HG03135 (cell line): Measurements from ENCODE around the gene LLCFC1.

Source experiments
- ATAC-seq: cut with Tn5 transposase; IDR thresholded peaks from one replicate; pipeline ENCODE4 v1.9.1; 2021; ENCODE audit warnings: mild to moderate bottlenecking, moderate library complexity; ENCODE audit not compliant: unreplicated experiment

The LLCFC1 gene

GRCh38 chr7:142939226-142939910 lies at the start of gene LLCFC1:
LLCFC1 (plus strand) TSS chr7:142939484; CDS start chr7:142939622, 138 bp downstream.
- no peak for ATAC-seq

DNA sequence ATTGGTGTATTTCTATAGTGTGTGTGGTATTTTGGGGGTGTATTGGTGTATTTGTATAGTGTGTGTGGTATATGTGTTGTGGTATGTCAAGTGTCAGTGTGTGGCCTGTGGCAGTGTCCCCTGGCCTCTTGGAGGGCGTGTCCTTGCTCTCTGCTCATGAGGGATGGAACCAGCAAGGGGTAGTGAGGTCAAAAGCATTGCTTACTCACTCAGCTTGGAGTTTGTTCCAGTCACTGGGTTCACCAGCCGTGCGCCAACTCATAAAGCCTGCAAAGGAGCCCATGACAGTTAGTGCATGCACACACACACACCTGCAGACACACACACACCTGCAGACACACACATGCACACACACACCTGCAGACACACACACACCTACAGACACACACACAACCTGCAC lies 49.5 kb upstream of the LLCFC1 start:
- ATAC-seq: no peak

GRCh38 chr7:142890874-142891485 lies 48.3 kb upstream of the LLCFC1 start:
- ATAC-seq: no peak

DNA sequence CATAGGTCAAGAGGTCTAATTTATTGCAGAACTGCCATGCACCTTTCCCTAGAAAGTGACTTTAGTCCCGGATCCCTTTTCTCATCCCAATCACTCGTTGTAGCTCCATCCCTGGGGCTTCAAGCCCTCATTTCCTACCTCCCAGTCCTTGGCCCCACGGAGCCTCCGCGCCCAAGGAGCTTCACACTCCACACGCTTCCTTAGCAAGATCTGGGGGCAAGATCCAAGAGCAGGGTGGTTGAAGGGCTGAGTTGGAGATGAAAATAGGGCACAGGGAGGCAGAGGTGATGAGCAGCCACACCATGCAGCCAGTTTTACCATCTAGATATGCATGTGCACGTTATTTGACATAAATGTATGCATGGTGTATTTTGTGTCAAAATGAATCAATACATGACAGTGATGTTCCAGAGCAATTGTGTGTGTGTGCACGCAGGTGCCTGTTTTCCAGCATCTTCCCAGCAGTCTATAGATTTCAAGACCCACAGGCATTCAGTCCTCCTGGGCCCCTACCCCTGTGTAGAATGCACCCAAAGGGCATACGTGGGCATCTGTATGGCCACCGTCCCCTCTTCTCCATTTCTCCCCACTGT lies 47.7 kb upstream of the LLCFC1 start:
- ATAC-seq: no peak

- ATAC-seq: no peak
Measured at GRCh38 chr7:142892951-142893350, 46.3 kb upstream of the LLCFC1 start.

DNA sequence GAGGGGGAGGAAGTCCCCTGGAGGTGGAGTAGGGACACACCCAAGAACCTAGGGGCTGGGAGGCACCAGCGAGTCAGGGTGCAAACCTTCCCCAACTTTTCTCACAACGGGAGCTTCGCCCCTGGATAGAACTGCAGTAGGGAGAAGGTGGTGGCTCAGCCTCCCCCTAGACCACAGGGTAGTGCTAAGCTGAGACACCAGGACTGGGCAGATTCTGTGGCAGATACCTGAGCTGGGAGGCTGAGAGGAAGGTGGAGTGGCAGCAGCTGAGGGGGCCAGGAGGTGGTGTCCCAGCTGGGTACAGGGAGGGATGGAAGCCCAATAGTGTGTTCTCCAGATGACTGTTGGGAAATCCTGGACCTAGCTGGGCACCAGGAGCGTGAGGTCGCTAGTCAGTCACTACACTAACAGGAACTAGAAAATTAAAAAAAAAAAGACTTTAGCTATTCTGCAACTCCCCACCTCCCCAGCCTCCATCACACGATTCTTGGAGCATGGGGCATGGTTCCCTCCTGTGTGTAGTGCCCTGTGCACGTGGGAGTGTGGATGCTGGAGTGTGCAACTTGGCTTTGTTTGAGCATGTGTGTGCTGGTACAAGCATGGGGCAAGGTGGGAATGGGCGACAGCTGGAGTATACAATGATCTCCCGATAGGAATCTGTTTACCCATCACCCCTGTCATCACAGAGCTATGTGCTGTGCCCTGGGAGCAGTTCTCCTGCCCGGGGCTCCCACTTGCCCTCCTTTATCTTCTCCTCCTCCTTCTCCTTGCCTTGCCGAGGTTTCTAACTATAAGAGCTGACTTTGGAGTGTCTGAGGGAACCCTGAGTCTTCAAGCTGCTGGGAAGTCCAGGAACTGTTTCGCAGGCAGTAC lies 44.9 kb upstream of the LLCFC1 start:
- ATAC-seq: no peak

GRCh38 chr7:142894985-142895593 lies 44.2 kb upstream of the LLCFC1 start:
- no peak for ATAC-seq

- no peak for ATAC-seq
Measured at GRCh38 chr7:142896151-142896550, 43.1 kb upstream of the LLCFC1 start.

GRCh38 chr7:142896741-142897379 lies 42.4 kb upstream of the LLCFC1 start:
- ATAC-seq: no peak

GRCh38 chr7:142897691-142898090 lies 41.6 kb upstream of the LLCFC1 start:
- ATAC-seq: no peak

- ATAC-seq: no peak
Measured at GRCh38 chr7:142898377-142899170, 40.7 kb upstream of the LLCFC1 start.

GRCh38 chr7:142899661-142900060 lies 39.6 kb upstream of the LLCFC1 start:
- ATAC-seq: no peak

DNA sequence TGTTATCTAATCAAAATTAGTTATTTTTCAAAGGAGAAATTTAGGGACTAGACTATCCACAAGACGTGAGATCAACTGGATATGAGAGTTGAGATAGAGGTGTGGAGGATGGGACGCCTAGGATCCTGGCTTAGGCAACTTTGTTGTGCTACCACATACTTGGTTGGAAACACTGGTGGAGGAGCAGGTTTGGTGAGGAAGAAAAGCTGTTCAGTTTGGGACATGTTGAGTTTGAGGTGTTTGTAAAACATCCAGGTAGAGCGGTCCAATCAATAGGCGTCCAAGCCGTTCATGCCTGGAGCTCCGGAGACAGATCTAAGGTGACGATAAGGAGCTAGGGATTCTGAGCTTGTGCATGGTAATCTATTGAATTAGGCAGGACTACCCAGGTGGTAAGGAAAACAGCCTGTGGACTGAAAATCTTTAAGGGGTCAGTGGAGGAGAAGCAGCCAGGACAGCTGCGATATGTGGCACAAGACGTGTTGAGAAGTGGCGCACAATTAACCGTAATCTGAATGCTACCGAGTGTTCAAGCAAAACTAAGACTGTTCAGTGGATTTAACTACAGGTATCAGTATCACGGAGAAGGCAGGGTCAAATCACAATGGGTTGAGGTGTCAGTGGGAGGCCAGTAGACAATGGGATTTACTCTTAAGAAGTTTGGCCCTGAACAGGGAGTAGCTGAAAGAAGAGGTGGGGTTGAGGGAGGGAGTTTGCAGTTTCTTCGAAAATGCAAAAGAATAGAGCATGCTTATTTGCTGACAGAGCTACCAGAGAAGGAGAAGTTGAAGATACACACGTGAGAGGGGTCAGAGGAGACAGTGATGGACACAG lies 37.6 kb upstream of the LLCFC1 start:
- no peak for ATAC-seq

DNA sequence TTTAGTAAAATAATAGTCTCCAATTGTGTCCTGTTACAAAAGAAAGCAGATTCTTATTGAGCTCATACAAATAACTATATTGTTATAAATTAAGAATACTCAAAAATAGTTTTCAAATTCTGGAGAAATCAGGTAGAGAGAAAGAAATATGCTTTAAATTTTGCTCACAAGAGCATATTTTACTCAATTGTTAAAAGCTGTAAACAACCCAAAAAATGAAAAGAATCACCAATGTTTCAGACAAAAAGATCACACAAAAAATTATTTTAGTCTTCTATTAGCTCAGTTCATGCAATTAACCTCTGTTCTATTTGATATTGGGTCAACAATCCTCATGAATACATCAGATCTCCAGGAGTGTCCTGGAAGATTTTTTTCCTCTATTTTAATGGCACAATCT lies 35.2 kb upstream of the LLCFC1 start:
- no peak for ATAC-seq

DNA sequence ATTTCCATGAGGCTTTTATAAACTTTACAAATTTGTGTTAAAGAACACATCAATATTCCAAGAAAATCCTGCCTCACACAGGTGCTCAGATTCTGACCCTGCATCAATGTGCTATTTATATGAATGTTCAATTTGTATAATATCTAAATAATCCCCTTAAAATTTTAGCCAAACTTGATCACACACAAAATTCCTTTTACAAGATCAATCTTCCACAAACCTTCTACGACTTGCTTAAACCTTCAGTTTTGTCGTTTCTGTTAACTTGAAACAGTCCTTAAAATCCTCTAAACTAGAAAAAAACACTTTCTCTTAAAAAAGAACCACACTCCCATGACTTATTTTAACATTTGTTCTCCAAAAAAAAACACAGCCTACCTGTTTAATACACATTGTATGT lies 33.5 kb upstream of the LLCFC1 start:
- ATAC-seq: no peak

GRCh38 chr7:142906643-142907042 lies 32.6 kb upstream of the LLCFC1 start:
- ATAC-seq: no peak

DNA sequence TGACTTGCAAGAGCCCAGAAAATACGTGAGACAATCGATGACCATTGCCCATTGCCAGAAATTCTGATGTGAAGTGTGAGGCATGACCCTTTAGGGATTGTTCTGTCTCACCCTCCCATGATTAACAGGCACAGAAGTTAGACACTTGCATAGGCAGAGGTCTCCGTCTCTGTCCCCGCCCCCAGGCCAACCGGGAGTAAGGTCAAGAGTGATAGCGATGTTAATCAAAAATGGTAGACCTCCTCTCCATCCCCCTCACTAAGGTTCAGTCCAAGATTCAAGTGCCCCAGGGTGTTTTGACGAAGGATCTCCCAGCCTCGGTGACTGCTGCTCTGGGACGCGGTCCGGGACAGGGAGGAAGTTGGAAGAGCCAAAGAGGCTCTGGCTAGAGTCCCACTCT lies 31.0 kb upstream of the LLCFC1 start:
- ATAC-seq: no peak

DNA sequence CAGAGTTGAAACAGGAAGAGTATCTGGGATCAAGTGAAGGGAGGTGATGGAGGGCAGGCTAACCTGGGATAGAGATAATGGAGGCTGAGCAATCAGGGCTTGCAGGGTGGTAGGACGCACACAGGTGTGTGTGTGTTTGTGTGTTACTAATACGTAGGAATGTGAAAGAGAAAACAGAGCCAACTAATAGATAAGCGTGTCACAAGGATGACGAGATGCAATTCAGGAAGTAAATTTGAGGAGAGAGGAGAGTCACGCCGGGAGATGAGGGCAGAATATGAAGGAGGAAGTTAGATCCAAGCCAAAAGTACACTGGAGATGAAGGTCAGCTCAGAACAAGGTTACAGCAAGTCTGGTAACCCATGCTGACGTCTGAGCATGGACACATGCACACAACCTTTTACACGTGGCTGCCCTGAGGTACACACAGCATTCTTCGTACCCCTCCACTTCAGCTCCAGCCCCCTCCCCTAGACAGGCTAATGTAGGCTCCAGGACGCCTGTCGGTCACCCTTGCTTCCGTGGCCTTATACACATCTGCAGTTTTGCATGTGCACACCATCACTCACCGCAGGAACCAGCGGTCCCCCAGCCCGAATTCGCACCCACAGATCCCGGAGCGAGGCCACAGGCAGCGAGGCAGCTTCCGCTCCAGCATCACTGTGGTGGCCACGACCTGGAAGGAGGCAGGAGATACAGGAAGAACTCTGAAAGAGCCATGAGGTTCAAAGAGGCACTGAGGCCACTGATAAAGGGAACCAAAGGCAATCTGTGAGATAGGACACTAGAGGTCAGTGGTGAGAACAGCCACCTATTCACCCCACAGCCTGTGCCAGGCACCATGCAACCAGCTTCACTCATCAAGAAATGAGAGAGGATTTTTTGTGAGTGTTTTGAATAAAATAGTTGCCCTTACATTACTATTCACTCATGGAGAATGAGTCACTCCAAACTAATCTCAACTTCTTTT lies 30.1 kb upstream of the LLCFC1 start:
- ATAC-seq: no peak
